Neural cell (in vitro differentiated cells): ENCODE data around the gene SLC24A3.

Experiments used
- CTCF ChIP-seq: fragments of 450-650 bp; IDR thresholded peaks from 2 replicates; pipeline ENCODE4 v1.5.1; 2014; ENCODE audit warnings: antibody characterized with exemption, mild to moderate bottlenecking, moderate library complexity; ENCODE audit not compliant: poor library complexity, severe bottlenecking
- EP300 ChIP-seq: fragments of 450-650 bp; conservative IDR thresholded peaks from 2 replicates; pipeline ENCODE4 v1.6.1; 2014; ENCODE audit warnings: antibody characterized with exemption, mild to moderate bottlenecking, moderate library complexity; ENCODE audit not compliant: poor library complexity, severe bottlenecking
- EZH2 ChIP-seq: fragments of 200-600, 300-800 bp; shearing (Covaris generic), sonication (generic); IDR thresholded peaks from 2 replicates; pipeline ENCODE4 v1.6.1; 2014; ENCODE audit warnings: antibody characterized with exemption, low read length, borderline replicate concordance, mild to moderate bottlenecking; ENCODE audit not compliant: insufficient read depth, poor library complexity, severe bottlenecking
- MXI1 ChIP-seq: fragments of 450-650 bp; conservative IDR thresholded peaks from 2 replicates; pipeline ENCODE4 v1.6.1; 2014; ENCODE audit warnings: antibody characterized with exemption, mild to moderate bottlenecking; ENCODE audit not compliant: poor library complexity, severe bottlenecking
- POLR2AphosphoS5 ChIP-seq: IDR thresholded peaks from 2 replicates; pipeline ENCODE4 v1.6.1; 2012
- REST ChIP-seq: IDR thresholded peaks from 2 replicates; pipeline ENCODE4 v1.6.1; 2012; ENCODE audit warnings: borderline replicate concordance
- SMC3 ChIP-seq: fragments of 450-650 bp; conservative IDR thresholded peaks from 2 replicates; pipeline ENCODE4 v1.6.1; 2014; ENCODE audit warnings: antibody characterized with exemption, mild to moderate bottlenecking, moderate library complexity; ENCODE audit not compliant: poor library complexity
- TAF1 ChIP-seq: IDR thresholded peaks from 2 replicates; pipeline ENCODE4 v1.6.1; 2012; ENCODE audit warnings: low read depth

DNA sequence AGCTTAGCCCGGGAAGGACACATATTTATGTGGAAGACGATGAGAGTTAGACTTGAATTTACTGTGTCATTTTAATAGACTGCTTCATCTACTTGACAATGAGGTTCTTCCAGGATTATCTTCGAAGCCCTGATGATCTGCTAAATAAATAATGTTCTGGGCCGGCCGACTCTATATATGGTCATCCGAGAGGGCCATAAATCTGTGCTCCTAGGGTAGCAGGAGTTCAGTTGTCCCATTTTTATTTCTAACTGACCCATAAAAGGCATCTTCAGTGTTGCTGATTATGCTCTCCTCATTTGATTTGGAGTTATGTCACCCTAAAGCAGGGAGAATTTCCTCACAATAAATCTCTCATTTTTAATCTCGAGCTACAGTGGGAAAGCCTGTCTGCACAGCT, 217.1 kb downstream of the SLC24A3 start:
- TF ChIP-seq CTCF (no peak), EP300 (no peak), REST (no peak), EZH2 (no peak), TAF1 (no peak), SMC3 (no peak), POLR2AphosphoS5 (no peak), MXI1 (no peak)
